ENCODE results near the gene RSBN1L. TPM values are rescaled to one million over a fixed set of nuclear protein-coding genes. Genes with fewer than 3 reads are reported as not detected.

RSBN1L gene
- total and polyA plus RNA-seq, 2 donors (not counting 3 experiments of a cell fraction or from before 2014, with no cell fraction given) = 3.0 to 13.1 TPM

DNA sequence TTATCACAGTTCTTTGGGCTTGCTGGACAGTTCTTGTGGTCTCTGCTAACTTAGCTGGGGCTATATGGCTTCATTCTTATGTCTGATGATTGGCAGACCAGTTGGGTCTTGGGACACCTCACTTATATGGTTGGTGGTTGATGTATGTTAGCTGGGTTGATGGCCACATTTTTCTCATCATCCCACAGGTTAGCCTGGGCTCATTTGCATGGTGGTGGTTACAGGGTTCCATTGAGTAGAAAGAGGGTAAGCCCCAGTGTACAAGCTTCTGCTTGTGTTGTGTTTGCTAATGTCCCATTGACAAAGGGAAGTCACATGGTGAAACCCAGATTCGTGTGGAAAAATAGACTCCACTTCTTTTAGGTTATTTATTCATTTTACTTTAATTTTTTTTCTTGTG is 61.3 kb downstream of the RSBN1L start:
- TF ChIP-seq, protein P1, sequence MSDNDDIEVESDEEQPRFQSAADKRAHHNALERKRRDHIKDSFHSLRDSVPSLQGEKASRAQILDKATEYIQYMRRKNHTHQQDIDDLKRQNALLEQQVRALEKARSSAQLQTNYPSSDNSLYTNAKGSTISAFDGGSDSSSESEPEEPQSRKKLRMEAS (IDR thresholded peaks at IDR 0.05; ENCODE audit: insufficient read depth, insufficient read length) = no peak
- no peak for TF ChIP-seq FOS (IDR thresholded peaks at IDR 0.05; ENCODE audit: borderline replicate concordance, insufficient read depth, low read length)
- no peak for TF ChIP-seq MYC (IDR thresholded peaks at IDR 0.05; ENCODE audit: low read depth, low read length)
- Histone ChIP-seq H3K27ac (ENCODE audit: insufficient read depth, low read depth, low read length) (no peak overlapping the region), H3K9me3 (replicated peaks; ENCODE audit: control insufficient read depth, insufficient read depth, low read length) (no peaks in the 10 kb centered on the region), H3K36me3 (ENCODE audit: control insufficient read depth in 2 of 2, extremely low read depth in 1 of 2, insufficient read depth in 2 of 2, low read length in 2 of 2) (no peaks in the 10 kb centered on the region), H4K20me1 (replicated peaks; ENCODE audit: control insufficient read depth, extremely low read depth, insufficient read depth, low read length) (peaks cover 2% of the 10 kb centered on the region), H3K27me3 (ENCODE audit: control insufficient read depth in 2 of 2, insufficient read depth in 2 of 2, low read length in 2 of 2) (no peaks in the 10 kb centered on the region), H3K4me3 (replicated peaks in 1 of 3; ENCODE audit: insufficient read depth in 1 of 3, low read depth in 1 of 3, low read length in 3 of 3) (no peak overlapping the region), H3K4me1 (ENCODE audit: control insufficient read depth, extremely low read depth, insufficient read depth, low read length) (no peaks in the 10 kb centered on the region), H3K4me2 (ENCODE audit: insufficient read depth, low read length) (no peak overlapping the region), H2AFZ (ENCODE audit: low read depth, low read length) (no peak overlapping the region), H3K9me1 (replicated peaks; ENCODE audit: control insufficient read depth, extremely low read depth, insufficient read depth, low read length) (no peaks in the 10 kb centered on the region), H3K9ac (replicated peaks; ENCODE audit: extremely low read depth, insufficient read depth, low read length) (no peak overlapping the region), H3K79me2 (ENCODE audit: control insufficient read depth, insufficient read depth, low read length) (peaks cover 21% of the 10 kb centered on the region)
- ChIA-PET CTCF (interaction anchor here (0.6 to 4.2 kb wide), 8 partner anchors 10 to 178 kb away, joined by 3 to 40 read pairs (median 5); no protein-coding TSS in a partner anchor), POLR2A (no interaction called here)
- DNase-seq (ENCODE audit: low read depth, low spot score) (no peak), FAIRE-seq (no peak)
- BruUV-seq (replicated peaks) = no TSS peak
- dilution Hi-C loops (cut with MboI; ENCODE audit: extremely low pct_ligation_motif_present, low sequenced_read_pairs) = no loop called here
- intact Hi-C loops (cut with micrococcal nuclease) = no loop called here

DNA sequence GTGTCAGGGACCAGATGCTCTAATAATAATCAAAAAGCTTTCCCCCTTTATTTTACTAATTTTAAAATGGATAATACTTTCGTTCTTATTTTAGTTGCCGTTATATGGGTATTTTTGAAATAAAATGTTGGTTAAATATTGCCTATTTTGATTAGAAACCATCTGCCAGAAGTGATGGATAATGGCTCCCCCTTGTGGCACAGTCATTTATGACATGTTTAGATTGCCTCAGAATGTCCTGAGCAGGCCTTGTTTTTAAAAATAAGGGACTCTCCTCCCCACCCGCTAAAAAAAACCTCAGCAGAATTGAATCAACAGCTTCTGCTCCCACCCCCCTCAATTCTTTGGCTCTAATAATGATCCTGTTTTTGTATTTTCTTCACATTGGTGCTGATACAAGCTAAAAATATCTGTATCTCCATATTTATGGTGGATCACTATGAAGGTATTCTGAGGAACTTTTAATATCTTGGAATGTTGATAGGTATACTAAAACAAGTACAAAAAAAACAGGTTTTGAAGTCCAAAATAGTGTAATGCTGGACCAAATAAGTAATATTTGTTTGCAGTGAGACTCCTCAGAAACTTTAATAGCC is 63.1 kb downstream of the RSBN1L start:
- CTCF ChIA-PET = interaction anchor here (0.7 to 3.7 kb wide), 12 partner anchors 12 to 428 kb away, joined by 3 to 43 read pairs (median 4); partner anchors contain the start of gene RSBN1L
- FAIRE-seq (no peak), DNase-seq (ENCODE audit: low read depth, low spot score) (peak; percentile 82)
- no peaks in the 10 kb centered on the region for H3K9me1 ChIP-seq (replicated peaks; ENCODE audit: control insufficient read depth, extremely low read depth, insufficient read depth, low read length)
- no peaks in the 10 kb centered on the region for H3K27me3 ChIP-seq (ENCODE audit: control insufficient read depth in 2 of 2, insufficient read depth in 2 of 2, low read length in 2 of 2)
- no peak overlapping the region for H2AFZ ChIP-seq (ENCODE audit: low read depth, low read length)
- no peak for TF ChIP-seq GATA2 (IDR thresholded peaks at IDR 0.05; ENCODE audit: insufficient read depth, insufficient read length, low read depth, low read length)
- peak; percentile 55 to 66 for TF ChIP-seq CTCF (IDR thresholded peaks at IDR 0.05; ENCODE audit: extremely low read depth in 1 of 2, insufficient read depth in 1 of 2, low read depth in 1 of 2, low read length in 2 of 2)
- no peak for TF ChIP-seq MYC (IDR thresholded peaks at IDR 0.05; ENCODE audit: low read depth, low read length)
- TF ChIP-seq POLR2AphosphoS5 (IDR thresholded peaks at IDR 0.05; ENCODE audit: insufficient read depth, low read depth, low read length) = no peak
- no peak for TF ChIP-seq POLR2A (IDR thresholded peaks at IDR 0.05; ENCODE audit: low read depth, low read length)
- H3K27ac ChIP-seq (ENCODE audit: insufficient read depth, low read depth, low read length) = no peak overlapping the region
- H3K79me2 ChIP-seq (ENCODE audit: control insufficient read depth, insufficient read depth, low read length) = peaks cover 15% of the 10 kb centered on the region
- intact Hi-C loops (cut with micrococcal nuclease) = loop anchor here (1.0 to 2.0 kb wide), 5 partner anchors 63 to 321 kb away; partner anchors contain the start of gene RSBN1L
- no peaks in the 10 kb centered on the region for H4K20me1 ChIP-seq (replicated peaks; ENCODE audit: control insufficient read depth, extremely low read depth, insufficient read depth, low read length)
- POLR2A ChIA-PET = no interaction called here
- H3K9me3 ChIP-seq (replicated peaks; ENCODE audit: control insufficient read depth, insufficient read depth, low read length) = no peaks in the 10 kb centered on the region
- no TSS peak for BruUV-seq (replicated peaks)
- H3K4me2 ChIP-seq (ENCODE audit: insufficient read depth, low read length) = no peak overlapping the region
- no peaks in the 10 kb centered on the region for H3K36me3 ChIP-seq (ENCODE audit: control insufficient read depth in 2 of 2, extremely low read depth in 1 of 2, insufficient read depth in 2 of 2, low read length in 2 of 2)
- H3K4me1 ChIP-seq (ENCODE audit: control insufficient read depth, extremely low read depth, insufficient read depth, low read length) = no peaks in the 10 kb centered on the region
- H3K4me3 ChIP-seq (replicated peaks in 1 of 3; ENCODE audit: insufficient read depth in 1 of 3, low read depth in 1 of 3, low read length in 3 of 3) = no peak overlapping the region
- no peak overlapping the region for H3K9ac ChIP-seq (replicated peaks; ENCODE audit: extremely low read depth, insufficient read depth, low read length)
- dilution Hi-C loops (cut with MboI; ENCODE audit: extremely low pct_ligation_motif_present, low sequenced_read_pairs) = no loop called here
